NCI-H1105 (cell line): ENCODE measurements around the gene ANKRD11.
"Not testable (repeated sequence)": the region's sequence is repeated elsewhere in the genome, so short reads cannot be mapped to it uniquely, and the experiment has no call there.

Source experiments
- DNase-seq: peaks from one replicate; lab custom pipeline; 2025; lab: John Stamatoyannopoulos, UW

Gene ANKRD11

DNA sequence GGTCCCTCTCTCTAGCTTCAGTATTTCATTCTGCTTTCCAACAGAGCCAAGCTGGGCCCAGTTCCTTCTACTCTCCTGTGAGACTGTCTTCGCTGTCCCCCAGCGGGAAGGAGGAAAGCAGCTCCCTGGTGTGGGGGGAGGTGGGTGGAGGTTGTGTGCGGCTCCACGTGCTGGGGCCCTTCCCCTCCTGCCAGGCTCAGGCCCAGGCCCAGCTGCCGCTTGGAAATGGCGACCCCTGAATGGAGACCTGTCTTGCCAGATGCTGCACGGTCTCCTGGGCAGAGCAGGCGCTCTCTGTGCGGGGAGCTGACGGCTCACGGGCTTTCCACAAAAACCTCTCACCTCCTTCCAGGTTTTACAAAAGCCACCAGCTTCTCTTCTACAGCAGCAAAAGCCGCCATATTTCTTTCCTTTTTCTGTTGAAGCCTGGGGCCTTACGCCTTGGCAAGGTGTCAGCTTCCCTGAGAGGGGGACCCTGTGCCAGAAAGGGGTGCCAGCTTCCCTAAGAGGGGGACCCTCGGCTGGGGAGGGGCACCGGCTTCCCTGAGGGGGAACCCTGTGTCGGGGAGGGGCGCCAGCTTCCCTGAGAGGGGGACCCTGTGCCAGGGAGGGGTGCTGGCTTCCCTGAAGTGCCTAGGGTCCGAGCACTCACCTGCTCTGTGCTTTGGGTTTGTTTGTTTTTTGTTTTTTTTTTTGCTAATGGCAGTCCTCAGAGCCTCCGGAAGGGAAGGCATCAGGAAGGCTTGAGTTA lies 225.4 kb downstream of the ANKRD11 start:
- DNase-seq = no peak

GRCh38 chr16:89261691-89262563 lies 228.4 kb downstream of the ANKRD11 start:
- no peak for DNase-seq

GRCh38 chr16:89259901-89260300 lies 230.5 kb downstream of the ANKRD11 start:
- DNase-seq = not testable (repeated sequence)

GRCh38 chr16:89257757-89258465 lies 232.4 kb downstream of the ANKRD11 start:
- no peak for DNase-seq

GRCh38 chr16:89257281-89257731 lies 233.1 kb downstream of the ANKRD11 start:
- DNase-seq = no peak

DNA sequence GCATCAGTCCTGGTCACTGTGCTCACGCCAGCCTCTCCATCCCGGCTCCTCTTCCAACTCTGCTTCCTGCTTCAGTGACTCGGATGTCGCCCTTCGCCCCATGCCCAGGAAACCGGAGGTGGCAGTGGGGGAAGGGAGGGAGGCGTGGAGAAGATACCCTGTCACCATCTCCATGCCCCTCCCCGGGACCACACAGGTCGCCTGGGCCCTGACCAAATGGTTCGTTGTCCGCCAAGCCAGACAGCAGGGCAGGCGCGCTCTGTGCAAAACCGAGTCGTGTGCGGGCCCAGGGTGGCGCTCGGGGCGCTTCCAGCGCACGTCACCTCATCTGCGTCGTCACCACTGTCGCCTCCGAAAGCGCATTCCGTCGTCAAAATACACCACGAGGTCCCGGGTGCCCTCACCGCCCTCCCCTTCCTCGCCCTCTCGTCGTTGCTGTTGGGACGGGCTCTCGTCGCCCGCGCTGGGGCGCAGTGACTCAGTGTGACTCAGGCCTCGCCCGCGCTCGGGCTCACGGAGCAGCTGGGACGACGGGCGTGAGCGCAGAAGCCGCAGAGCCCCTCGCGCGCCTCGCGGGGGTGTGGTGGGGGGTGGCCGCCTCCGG lies 233.6 kb downstream of the ANKRD11 start:
- DNase-seq = no peak

DNA sequence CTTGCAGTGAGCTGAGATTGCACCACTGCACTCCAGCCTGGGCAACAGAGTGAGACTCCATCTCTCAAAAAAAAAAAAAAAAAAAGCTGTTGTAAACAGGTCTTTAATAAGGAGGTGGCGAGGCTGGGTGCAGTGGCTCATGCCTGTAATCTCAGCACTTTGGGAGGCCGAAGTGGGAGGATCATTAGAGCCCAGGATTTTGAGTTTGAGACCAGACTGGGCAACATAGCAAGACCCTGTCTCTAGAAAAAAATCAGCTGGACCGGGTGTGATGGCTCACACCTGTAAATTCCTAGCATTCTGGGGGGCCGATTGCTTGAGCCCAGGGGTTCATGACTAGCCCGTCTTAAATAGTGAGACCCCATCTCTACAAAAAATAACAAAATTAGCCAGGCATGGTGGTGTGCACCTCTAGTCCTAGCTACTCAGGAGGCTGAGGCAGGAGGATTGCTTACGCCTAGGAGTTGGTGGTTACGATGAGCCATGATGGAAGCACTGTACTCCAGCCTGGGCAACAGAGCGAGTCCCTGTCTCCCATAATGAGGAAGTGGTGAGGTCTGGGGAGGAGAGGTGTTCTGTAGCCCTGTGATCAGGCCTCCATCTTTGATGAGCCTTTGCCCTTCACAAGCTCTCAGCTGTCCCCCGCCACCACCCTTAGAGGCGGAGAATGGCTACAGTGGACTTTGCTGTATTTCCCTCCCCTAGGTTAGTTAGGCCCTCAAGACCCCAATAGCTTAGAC lies 236.6 kb downstream of the ANKRD11 start:
- DNase-seq = no peak

DNA sequence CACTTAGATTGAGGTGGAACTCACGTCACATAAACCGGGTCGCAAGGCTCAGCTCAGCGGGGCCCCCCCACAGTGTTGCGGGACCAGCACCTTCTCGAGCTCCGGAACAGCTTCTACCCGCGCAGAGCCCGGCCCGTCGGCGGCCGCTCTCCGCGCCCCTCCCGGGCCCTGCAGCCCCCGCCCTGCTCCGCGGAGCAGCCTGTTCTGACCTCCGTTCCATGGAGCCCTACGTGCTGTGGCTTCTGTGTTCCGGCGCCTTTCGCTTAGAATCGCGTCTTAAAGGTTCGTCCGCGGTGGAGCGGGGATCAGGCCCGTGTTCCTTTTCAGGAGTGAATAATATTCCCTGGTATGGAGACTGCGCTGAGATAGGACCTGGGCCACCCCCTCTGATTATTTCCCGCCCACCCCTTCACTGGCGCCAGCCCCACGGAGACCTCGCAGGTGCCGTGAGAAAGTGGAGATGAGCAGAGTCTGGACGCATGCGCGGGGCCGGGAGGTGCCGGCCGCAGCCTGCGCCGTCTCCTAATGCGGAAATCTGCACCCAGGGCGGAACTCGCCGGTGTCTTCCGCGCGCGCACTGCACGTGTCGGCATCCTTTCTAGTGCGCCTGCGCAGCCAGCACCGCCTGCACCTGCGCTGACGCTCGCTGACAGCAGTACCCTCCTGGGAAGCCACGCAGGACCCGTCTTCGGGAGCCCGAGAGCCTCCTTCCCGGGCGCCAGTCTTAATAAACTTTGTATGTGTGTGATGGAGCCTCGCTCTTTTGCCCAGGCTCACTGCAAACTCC lies 242.0 kb downstream of the ANKRD11 start:
- DNase-seq = no peak

DNA sequence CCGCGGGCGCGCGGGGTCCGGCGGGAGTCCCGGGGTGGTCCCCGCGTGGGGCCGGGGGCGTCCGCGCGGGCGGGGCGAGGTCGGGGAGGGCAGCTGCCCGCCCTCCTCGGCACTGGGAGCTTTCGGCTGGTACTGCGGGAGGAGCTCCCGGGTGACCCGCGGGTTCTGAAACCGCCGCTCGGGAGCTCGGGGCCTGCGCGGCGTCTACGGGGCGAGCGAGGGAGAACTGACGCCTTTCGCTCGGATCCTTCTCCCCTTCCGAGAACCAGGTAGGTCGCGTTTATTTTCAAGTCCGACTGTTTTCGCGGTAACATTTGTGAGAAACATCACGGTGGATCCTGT lies 242.7 kb downstream of the ANKRD11 start:
- DNase-seq = not testable (repeated sequence)

DNA sequence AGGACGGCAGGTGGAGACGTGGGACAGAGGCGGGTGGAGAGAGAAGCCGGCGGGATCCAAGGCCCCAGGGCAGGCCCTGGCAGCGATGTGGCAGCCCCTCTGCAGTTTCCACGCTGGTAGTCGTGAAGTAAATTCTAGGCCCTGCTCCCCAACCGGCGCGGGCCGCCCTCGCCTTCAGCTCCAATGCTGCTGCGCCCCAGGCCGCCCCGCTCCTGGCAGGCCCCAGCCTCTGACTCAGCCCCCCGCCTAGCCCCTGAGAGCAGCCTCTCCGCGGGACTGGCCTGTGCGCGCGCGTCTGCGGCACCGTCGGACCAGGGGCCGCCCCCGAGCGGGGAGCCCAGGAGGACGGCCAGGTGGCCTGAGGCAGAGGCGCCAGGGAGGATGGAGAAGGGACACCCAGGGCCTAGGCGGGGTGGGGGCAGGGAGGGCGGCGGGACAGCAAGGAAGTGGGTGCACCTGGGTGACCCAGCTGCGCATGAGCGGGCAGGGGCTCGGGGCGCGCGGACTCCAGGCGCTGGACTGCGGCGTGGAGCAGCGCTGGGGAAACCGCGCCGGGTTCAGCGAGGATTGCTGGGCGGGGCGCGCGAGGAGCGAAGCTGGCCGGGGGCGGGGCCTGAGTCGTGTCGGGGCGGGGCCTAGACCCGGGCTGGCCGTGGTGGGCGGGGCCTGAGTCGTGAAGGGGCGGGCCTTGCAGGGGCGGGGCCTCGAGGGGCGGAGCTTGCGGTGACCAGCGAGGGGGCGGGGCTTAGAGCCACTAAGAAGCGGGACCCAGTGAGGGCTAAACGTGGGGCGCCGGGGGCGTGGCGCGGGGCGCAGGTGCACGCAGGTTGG lies 243.2 kb downstream of the ANKRD11 start:
- DNase-seq = no peak

DNA sequence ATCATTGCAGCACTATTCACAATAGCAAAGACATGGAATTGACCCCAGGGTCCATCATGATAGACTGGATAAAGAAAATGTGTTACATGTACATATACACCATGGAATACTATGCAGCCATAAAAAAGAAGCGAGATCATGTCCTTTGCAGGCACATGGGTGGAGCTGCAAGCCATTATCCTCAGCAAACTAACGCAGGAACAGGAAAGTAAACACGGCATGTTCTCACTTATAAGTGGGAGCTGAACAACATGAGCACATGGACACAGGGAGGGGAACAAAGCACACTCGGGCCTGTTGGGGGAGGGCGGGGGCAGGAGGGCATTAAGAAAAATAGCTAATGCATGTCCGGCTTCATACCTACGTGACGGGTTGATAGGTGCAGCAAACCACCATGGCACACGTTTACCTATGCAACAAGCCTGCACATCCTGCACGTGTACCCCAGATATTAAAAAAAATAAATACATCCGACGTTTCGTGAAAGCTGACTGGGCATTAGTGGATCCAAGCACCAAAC lies 243.9 kb downstream of the ANKRD11 start:
- no peak for DNase-seq

DNA sequence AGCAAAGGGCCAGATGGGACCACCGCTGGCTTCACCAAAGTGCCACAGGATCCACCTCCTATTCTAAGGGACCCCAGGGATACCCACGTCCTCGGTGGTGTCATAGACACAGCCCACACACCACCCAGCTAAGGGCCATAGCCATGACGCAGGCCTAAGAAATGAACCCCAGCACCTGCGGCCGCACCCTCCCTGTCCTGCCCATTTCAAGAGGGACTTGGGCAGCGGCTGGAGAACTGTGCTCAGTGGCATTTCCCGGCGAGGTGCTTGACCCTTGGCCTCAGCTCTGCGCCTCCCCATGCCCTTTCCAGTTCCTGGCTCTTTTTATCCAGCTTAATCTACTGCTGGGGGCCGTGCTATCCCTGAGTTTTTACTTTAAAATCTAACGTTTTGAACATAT lies 245.6 kb downstream of the ANKRD11 start:
- DNase-seq = no peak

GRCh38 chr16:89244264-89244663 lies 246.1 kb downstream of the ANKRD11 start:
- DNase-seq = not testable (repeated sequence)

DNA sequence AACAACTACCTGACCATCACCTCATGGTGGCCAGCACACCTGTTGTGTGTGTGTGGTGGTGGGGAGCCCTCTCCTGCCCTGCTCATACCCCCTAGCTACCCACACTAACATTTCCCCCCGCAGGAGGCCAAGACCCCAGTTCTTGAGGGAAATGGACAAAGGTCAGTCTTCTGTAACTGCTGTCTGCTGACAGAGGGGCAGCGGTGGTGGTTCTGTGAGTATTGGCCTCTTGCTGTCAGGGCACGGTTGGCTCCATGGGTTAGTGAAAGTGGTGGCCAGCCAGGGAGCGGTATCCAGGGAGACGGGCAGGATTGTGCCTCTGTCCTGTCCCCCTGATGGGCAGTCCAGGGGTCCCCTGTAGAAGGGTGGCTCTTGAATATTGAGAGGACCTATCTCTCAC lies 246.7 kb downstream of the ANKRD11 start:
- DNase-seq = no peak

DNA sequence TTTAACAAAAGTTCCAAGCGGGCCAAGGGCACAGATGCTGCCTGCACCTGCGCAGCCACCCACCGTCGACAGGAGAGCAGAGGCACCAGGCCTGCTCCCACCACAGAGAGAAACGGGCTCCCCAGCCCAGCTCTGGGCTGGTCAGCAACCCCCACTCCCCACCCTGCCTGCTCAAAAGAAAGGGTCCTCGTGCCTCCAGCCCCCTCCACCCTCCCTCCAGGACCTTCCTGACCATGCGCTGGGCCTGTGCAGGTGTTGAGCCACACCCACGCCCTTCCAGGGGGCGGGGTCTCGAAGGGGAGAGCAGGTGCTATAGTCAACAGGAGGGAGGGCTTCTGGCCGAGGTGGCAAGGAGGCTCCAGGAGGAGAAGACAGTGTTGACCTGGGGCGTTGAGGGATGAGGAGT lies 247.6 kb downstream of the ANKRD11 start:
- no peak for DNase-seq

DNA sequence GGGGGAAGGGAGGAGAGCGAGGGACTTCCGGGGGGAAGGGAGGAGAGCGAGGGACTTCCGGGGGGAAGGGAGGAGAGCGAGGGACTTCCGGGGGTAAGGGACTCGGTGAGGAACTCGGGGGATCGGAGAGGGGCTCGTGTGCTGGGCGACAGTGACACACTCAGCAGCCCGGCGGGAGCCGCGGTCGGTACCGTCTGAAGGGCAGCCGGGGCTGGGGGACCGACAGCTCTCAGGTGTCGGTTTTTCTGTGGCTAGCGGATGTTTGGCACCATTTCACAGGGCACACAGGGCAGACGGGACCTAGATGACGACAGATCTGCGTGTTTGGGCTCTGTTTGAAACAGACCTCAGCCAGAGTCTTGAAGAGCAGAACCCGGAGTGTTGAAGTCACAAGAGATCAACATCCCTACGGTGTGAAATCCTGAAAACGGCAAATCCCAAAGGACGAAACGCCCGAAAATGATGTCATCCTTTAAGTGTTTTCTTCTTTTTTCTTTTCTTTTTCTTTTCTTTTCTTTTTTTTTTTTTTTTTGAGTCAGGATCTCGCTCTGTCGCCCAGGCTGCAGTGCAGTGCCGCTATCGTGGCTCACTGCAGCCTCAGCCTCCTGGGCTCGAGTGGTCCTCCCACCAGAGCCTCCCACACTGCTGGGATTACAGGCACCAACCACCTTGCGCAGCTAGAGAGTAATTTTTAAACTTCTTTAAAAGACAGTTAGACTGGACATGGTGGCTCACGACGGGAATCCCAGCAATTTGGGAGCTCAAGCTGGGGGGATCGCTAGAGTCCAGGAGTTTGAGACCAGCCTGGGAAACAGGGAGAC lies 249.0 kb downstream of the ANKRD11 start:
- no peak for DNase-seq

- no peak for DNase-seq
These were observed 252.6 kb downstream of the ANKRD11 start for GRCh38 chr16:89237733-89238132.

GRCh38 chr16:89233678-89234490 lies 256.5 kb downstream of the ANKRD11 start:
- no peak for DNase-seq
